Tibial artery (tissue), 4 donors: Measurements from ENCODE around the gene ETFRF1.
A peak's percentile ranks its signal among the peaks of the same experiment; 100 is the strongest.

Experiments
- DNase-seq, 2 donors: peaks; one replicate each; pipeline ENCODE4 v3.0.0-alpha.2; 2019
- H3K27ac ChIP-seq, 2 donors: fragments of 200-600 bp; sonication (generic) in 1 of 2; 1 replicate in 1 of 2; 2 replicates in 1 of 2; pipeline ENCODE4 v1.5.1; 2018 to 2019; ENCODE audit warnings: mild to moderate bottlenecking in 1 of 2
- H3K27me3 ChIP-seq, 2 donors: fragments of 200-600 bp; sonication (generic) in 1 of 2; one replicate each; pipeline versions ENCODE4 v1.5.1 to v1.6.0; 2016 to 2019
- H3K36me3 ChIP-seq, 3 donors: fragments of 200-600 bp; sonication (generic) in 2 of 3; one replicate each; pipeline ENCODE4 v1.5.1; 2016 to 2019; ENCODE audit warnings: mild to moderate bottlenecking in 2 of 3
- H3K4me1 ChIP-seq, 4 donors: fragments of 200-600 bp; sonication (generic) in 2 of 4; 1 replicate in 3 of 4; 2 replicates in 1 of 4; pipeline ENCODE4 v1.5.1; 2016 to 2019
- H3K4me3 ChIP-seq, 2 donors: fragments of 200-600 bp; sonication (generic) in 1 of 2; 1 replicate in 1 of 2; 2 replicates in 1 of 2; pipeline ENCODE4 v1.5.1; 2018 to 2019; ENCODE audit warnings: mild to moderate bottlenecking in 2 of 2
- H3K9me3 ChIP-seq, 3 donors: fragments of 200-600 bp; sonication (generic) in 1 of 3; one replicate each; pipeline ENCODE4 v1.5.1; 2016 to 2019
- CTCF ChIP-seq, 2 experiments: fragments of 200-600 bp in 1 of 2; fragments of 450-650 bp in 1 of 2; IDR thresholded peaks; one replicate each; pipeline ENCODE4 v1.5.1; 2017 to 2019; ENCODE audit warnings: antibody characterized with exemption in 2 of 2, mild to moderate bottlenecking in 1 of 2, moderate library complexity in 1 of 2
- intact Hi-C: fragments of 100-400 bp; cut with DNase I; formaldehyde crosslinking; loops from one replicate; pipeline ENCODE4 v1.15.0; 2023; ENCODE audit warnings: low total_unique reads

The ETFRF1 gene

GRCh38 chr12:25243680-25243990 is 48.6 kb downstream of the ETFRF1 start:
- intact Hi-C loops, result no loop called here
- DNase-seq, result no peak
- Histone ChIP-seq H3K4me1 (peaks cover 0 to 12% (median 4%) of the 10 kb centered on the region in 4 donors), H3K27me3 (no peaks in the 10 kb centered on the region), H3K9me3 (no peaks in the 10 kb centered on the region), H3K27ac (no peak overlapping the region), H3K36me3 (no peaks in the 10 kb centered on the region), H3K4me3 (no peak overlapping the region)
- TF ChIP-seq CTCF (IDR thresholded peaks at IDR 0.05), result no peak

- intact Hi-C loops, result no loop called here
- H3K36me3 ChIP-seq, result no peaks in the 10 kb centered on the region
These were observed 50.5 kb downstream of the ETFRF1 start for GRCh38 chr12:25245491-25245890.

GRCh38 chr12:25248137-25248536 is 53.1 kb downstream of the ETFRF1 start:
- Histone ChIP-seq H3K36me3 (no peaks in the 10 kb centered on the region), H3K27me3 (no peaks in the 10 kb centered on the region), H3K4me1 (peaks cover 0 to 15% (median 11%) of the 10 kb centered on the region in 4 donors), H3K27ac (no peak overlapping the region), H3K9me3 (no peaks in the 10 kb centered on the region), H3K4me3 (no peak overlapping the region)
- DNase-seq, result no peak
- intact Hi-C loops, result no loop called here
- no peak for TF ChIP-seq CTCF (IDR thresholded peaks at IDR 0.05)

More at GRCh38 chr12:25245491-25245890, 50.5 kb downstream of the ETFRF1 start:
- H3K4me3 ChIP-seq, result no peak overlapping the region
- TF ChIP-seq CTCF (IDR thresholded peaks at IDR 0.05), result no peak
- H3K27ac ChIP-seq, result no peak overlapping the region
- H3K4me1 ChIP-seq, result peaks cover 0 to 24% (median 11%) of the 10 kb centered on the region in 4 donors
- no peaks in the 10 kb centered on the region for H3K27me3 ChIP-seq
- DNase-seq, result no peak
- no peaks in the 10 kb centered on the region for H3K9me3 ChIP-seq

GRCh38 chr12:25248732-25249131 is 53.7 kb downstream of the ETFRF1 start:
- Histone ChIP-seq H3K27me3 (no peaks in the 10 kb centered on the region), H3K9me3 (no peaks in the 10 kb centered on the region), H3K27ac (no peak overlapping the region), H3K4me1 (peaks cover 0 to 15% (median 11%) of the 10 kb centered on the region in 4 donors), H3K36me3 (no peaks in the 10 kb centered on the region), H3K4me3 (no peak overlapping the region)
- TF ChIP-seq CTCF (IDR thresholded peaks at IDR 0.05), result no peak
- intact Hi-C loops, result no loop called here
- no peak for DNase-seq

- Histone ChIP-seq H3K36me3 (no peaks in the 10 kb centered on the region), H3K27me3 (no peaks in the 10 kb centered on the region), H3K4me1 (peaks cover 0 to 15% (median 11%) of the 10 kb centered on the region in 4 donors), H3K27ac (peak overlapping the region; percentile 97 to 98), H3K4me3 (peak overlapping the region; percentile 97 to 99), H3K9me3 (no peaks in the 10 kb centered on the region)
- intact Hi-C loops, result loop anchor here (5.0 kb wide), 1 partner anchor 53 kb away; the partner anchor contains the start of genes DNAI7 and ETFRF1
- peak; percentile 42 to 79 for DNase-seq
- TF ChIP-seq CTCF (IDR thresholded peaks at IDR 0.05), result no peak
These were observed 55.1 kb downstream of the ETFRF1 start for GRCh38 chr12:25249931-25250738.
